Choroid plexus epithelial cell (primary cell): ENCODE results near the gene FTCD.
"Not testable (repeated sequence)": the region's sequence is repeated elsewhere in the genome, so short reads cannot be mapped to it uniquely, and the experiment has no call there.

ENCODE experiments used
- DNase-seq: peaks from one replicate; pipeline ENCODE4 v3.0.0-alpha.2; 2010; ENCODE audit warnings: low read depth
- H3K4me3 ChIP-seq: 2 replicates; pipeline ENCODE4 v1.5.1; 2011; ENCODE audit warnings: low read depth, mild to moderate bottlenecking, control low read depth, low read length, moderate library complexity
- TF ChIP-seq, protein P1 (sequence below): conservative IDR thresholded peaks from 2 replicates; pipeline ENCODE4 v1.5.1; 2011; ENCODE audit warnings: low read depth, mild to moderate bottlenecking, control low read depth, inconsistent platforms, low read length, moderate library complexity

Gene FTCD, protein sequence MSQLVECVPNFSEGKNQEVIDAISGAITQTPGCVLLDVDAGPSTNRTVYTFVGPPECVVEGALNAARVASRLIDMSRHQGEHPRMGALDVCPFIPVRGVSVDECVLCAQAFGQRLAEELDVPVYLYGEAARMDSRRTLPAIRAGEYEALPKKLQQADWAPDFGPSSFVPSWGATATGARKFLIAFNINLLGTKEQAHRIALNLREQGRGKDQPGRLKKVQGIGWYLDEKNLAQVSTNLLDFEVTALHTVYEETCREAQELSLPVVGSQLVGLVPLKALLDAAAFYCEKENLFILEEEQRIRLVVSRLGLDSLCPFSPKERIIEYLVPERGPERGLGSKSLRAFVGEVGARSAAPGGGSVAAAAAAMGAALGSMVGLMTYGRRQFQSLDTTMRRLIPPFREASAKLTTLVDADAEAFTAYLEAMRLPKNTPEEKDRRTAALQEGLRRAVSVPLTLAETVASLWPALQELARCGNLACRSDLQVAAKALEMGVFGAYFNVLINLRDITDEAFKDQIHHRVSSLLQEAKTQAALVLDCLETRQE

DNA sequence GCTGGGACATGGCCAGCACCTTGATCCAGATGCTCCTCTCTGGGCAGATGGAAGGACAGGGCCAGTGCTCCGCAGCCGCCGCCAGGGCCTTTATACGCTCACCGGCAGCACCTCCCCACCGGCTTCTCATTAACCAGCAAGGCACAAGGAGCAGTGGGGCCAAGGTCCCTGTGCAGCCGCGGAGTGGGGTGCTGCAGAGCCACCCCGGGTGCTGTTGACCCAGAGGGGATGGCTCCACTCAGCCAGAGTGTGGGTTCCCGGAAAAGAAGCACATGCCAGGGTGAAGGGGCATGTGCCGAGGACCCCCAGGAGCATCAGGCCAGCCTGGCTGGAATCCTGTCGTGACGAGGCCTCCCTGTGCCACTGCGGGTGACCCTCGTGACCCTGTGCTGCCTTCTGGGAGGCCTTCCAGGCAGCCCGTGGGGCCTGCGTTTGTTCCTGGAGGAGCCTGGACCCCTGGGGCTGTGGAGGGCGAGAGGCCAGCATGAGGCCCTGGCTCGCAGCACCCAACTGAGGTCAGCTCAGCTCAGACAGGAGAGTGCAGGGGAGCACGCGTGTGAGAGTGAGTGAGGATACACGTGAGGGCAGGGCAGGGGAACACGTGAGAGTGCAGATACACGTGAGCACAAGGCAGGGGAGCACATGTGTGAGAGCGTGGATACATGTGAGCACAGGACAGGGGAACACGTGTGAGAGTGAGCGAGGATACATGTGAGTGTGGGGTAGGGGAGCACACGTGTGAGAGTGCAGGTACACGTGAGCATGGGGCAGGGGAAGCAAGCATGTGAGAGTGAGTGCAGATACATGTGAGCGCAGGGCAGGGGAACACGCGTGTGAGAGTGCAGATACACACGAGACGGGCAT is at the start of gene FTCD:
TSS of gene FTCD (minus strand) at position 66 of the 864 bp plus-strand sequence. CDS start at position 10, 56 bp downstream.
- TF ChIP-seq, protein P1, sequence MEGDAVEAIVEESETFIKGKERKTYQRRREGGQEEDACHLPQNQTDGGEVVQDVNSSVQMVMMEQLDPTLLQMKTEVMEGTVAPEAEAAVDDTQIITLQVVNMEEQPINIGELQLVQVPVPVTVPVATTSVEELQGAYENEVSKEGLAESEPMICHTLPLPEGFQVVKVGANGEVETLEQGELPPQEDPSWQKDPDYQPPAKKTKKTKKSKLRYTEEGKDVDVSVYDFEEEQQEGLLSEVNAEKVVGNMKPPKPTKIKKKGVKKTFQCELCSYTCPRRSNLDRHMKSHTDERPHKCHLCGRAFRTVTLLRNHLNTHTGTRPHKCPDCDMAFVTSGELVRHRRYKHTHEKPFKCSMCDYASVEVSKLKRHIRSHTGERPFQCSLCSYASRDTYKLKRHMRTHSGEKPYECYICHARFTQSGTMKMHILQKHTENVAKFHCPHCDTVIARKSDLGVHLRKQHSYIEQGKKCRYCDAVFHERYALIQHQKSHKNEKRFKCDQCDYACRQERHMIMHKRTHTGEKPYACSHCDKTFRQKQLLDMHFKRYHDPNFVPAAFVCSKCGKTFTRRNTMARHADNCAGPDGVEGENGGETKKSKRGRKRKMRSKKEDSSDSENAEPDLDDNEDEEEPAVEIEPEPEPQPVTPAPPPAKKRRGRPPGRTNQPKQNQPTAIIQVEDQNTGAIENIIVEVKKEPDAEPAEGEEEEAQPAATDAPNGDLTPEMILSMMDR, result no peak
- DNase-seq, result no peak
- no peak within 1 kb of the TSS for H3K4me3 ChIP-seq

- TF ChIP-seq, protein P1, result no peak
- DNase-seq, result no peak
- no peak overlapping the region for H3K4me3 ChIP-seq
These were observed 49.8 kb upstream of the FTCD start for GRCh38 chr21:46205166-46205565.

DNA sequence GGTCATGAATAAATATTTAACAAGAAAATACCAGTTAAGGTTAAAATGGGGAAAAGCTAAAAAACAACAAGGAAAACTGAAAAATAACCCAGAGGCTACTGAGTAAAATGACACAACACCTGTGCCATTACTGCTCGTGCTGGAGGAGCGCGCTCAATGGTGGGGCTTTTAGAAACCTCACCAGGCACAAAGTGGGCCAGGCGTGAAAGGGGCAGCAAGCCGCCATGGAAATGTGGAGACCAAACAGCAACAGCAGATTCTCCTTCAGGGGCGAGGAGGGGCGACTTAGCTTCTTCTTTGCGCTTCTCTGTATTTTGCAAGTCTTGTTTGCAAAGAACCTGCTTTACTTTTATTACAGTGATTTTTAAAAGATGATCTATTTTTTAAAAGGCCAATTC is 47.8 kb upstream of the FTCD start:
- no peak for DNase-seq
- H3K4me3 ChIP-seq, result no peak overlapping the region
- TF ChIP-seq, protein P1, result no peak

DNA sequence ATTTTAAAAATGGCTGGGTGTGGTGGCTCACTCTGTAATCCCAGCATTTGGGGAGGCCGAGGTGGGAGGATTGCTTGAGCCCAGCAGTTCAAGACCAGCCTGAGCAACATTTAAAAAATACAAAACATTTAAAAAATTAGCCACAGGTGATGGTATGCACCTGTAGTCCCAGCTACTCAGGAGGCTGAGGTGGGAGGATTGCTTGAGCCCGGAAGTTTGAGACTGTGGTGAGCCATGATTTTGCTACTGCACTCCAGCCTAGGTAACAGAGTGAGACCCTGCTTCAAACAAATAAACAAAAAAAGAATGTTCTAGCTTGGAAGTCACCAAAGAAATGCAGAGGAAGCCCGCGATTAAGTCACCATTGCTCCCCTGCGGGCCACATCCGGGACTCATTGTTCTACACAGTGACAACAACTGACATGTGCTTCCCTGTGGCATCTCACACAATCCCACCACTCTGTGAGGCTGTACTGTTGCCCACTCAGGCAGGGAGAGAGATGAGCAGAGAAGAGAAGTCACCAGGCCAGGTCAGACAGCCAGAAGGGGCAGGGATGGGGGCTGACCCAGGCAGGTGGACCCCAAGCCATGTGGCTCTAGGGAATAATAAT is 47.3 kb upstream of the FTCD start:
- TF ChIP-seq, protein P1, result no peak
- H3K4me3 ChIP-seq, result no peak overlapping the region
- no peak for DNase-seq

GRCh38 chr21:46200877-46201803 is 45.8 kb upstream of the FTCD start:
- DNase-seq, H3K4me3 ChIP-seq: not testable (repeated sequence)

DNA sequence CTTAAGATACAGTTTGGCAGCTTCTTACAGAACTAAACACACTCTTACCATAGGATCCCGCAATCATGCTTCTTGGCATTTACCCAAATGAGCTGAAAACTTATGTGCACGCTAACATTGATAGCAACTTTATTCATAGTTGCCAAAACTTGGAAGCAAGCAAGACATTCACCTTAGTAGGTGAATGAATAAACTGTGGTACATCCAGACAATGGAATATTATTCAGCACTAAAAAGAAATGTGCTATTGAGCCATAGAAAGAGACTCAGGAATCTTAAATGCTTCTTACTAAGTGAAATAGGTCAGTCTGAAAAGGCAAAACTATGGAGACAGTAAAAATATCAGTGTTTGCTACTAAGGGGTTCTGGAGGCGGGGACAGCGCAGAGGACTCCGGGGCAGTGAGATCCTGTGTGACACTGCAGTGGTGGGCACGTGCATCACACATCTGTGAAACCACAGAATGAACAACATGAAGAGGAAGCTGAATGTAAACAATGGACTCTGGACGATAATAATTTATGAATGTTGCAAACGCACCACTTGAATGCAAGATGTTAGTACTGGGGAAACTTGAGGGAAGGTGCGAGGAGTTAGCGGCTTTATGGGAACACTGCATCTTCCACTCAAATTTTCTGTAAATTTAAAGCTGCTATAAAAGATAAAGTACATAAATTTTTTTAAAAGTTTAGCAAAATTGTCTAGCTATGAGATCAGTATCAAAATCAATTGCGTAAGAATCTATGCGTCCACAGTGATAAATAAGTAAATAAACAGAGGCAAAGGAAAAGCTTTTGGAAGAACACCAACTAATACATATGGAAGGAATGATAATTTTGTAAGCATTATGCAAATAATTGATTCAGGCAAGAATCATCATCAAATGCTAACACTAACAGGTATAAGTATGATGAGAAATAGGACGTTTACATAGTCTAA is 44.3 kb upstream of the FTCD start:
- TF ChIP-seq, protein P1, result no peak
- no peak for DNase-seq
- no peak overlapping the region for H3K4me3 ChIP-seq
